Endodermal cell (in vitro differentiated cells): ENCODE measurements around the gene DOCK9. TPM values are rescaled to one million over a fixed set of nuclear protein-coding genes. Genes with fewer than 3 reads are reported as not detected.

Source experiments
- DNase-seq: peaks from one replicate; pipeline ENCODE4 v3.0.0-alpha.2; 2017
- H3K27ac ChIP-seq: 2 replicates; pipeline ENCODE4 v1.5.1; 2013; ENCODE audit warnings: mild to moderate bottlenecking, low read depth, low read length, moderate library complexity
- H3K27me3 ChIP-seq: 2 replicates; pipeline ENCODE4 v1.6.1; 2013; ENCODE audit warnings: mild to moderate bottlenecking, low read length, moderate library complexity; ENCODE audit not compliant: insufficient read depth, control insufficient read depth, poor library complexity, severe bottlenecking
- H3K36me3 ChIP-seq: 2 replicates; pipeline ENCODE4 v1.7.0; 2013; ENCODE audit warnings: mild to moderate bottlenecking, low read length, moderate library complexity; ENCODE audit not compliant: control insufficient read depth, insufficient read depth
- H3K4me1 ChIP-seq: one replicate; pipeline ENCODE4 v1.7.0; 2013; ENCODE audit warnings: low read length; ENCODE audit not compliant: control insufficient read depth, insufficient read depth
- H3K4me3 ChIP-seq: 2 replicates; pipeline ENCODE4 v1.5.1; 2013; ENCODE audit warnings: mild to moderate bottlenecking, low read length, moderate library complexity
- H3K9ac ChIP-seq: 2 replicates; pipeline ENCODE4 v1.6.1; 2013; ENCODE audit warnings: mild to moderate bottlenecking, low read length, moderate library complexity; ENCODE audit not compliant: poor library complexity, severe bottlenecking; ENCODE audit errors: extremely low read depth
- H3K9me3 ChIP-seq: 2 replicates; pipeline ENCODE4 v1.6.1; 2013; ENCODE audit warnings: mild to moderate bottlenecking, low read length, moderate library complexity; ENCODE audit not compliant: control insufficient read depth
- H3K27ac Mint-ChIP-seq: 2 replicates; pipeline ENCODE4 v1.8.0; 2020; ENCODE audit warnings: mixed read lengths
- H3K27me3 Mint-ChIP-seq: 2 replicates; pipeline ENCODE4 v1.8.0; 2021; ENCODE audit warnings: mild to moderate bottlenecking, mixed read lengths; ENCODE audit not compliant: insufficient read depth
- H3K36me3 Mint-ChIP-seq: 2 replicates; pipeline ENCODE4 v1.8.0; 2020; ENCODE audit warnings: low read depth, mixed read lengths
- H3K4me1 Mint-ChIP-seq: 2 replicates; pipeline ENCODE4 v1.8.0; 2020; ENCODE audit warnings: mixed read lengths
- H3K4me3 Mint-ChIP-seq: 2 replicates; pipeline ENCODE4 v1.8.0; 2020; ENCODE audit warnings: mild to moderate bottlenecking, moderate library complexity, mixed read lengths
- H3K9me3 Mint-ChIP-seq: 2 replicates; pipeline ENCODE4 v1.8.0; 2020; ENCODE audit warnings: mild to moderate bottlenecking, mixed read lengths
- WGBS, 2 experiments: methylation state at CpG; one replicate each; pipeline versions ENCODE4 v1.1.5 to v1.1.7; 2013; ENCODE audit warnings: missing lambda C conversion rate in 2 of 2, mixed read lengths in 1 of 2; ENCODE audit not compliant: insufficient coverage in 1 of 2, insufficient read length in 1 of 2; 5-methylcytosine and 5-hydroxymethylcytosine counted together
- total RNA-seq, 2 donors: library from RNA; stranded (reverse); fragmentation: NEBNext Ultra II Directional in 1 of 2; extraction: Animal tissue kit (Norgen Biotek cat#: 25700) in 1 of 2; gene quantifications; 2 replicates in 1 of 2; 3 replicates in 1 of 2; pipeline ENCODE4 v1.2.1, GENCODE V29; 2021
- TF ChIP-seq, protein P1 (sequence below): fragments of 200-600 bp; sonication (generic); conservative IDR thresholded peaks from 2 replicates; pipeline ENCODE4 v1.5.0; 2021; ENCODE audit warnings: antibody characterized with exemption, mild to moderate bottlenecking

Gene DOCK9
- total RNA-seq, 2 donors from 2014 or later = 15.6 to 22.5 TPM

DNA sequence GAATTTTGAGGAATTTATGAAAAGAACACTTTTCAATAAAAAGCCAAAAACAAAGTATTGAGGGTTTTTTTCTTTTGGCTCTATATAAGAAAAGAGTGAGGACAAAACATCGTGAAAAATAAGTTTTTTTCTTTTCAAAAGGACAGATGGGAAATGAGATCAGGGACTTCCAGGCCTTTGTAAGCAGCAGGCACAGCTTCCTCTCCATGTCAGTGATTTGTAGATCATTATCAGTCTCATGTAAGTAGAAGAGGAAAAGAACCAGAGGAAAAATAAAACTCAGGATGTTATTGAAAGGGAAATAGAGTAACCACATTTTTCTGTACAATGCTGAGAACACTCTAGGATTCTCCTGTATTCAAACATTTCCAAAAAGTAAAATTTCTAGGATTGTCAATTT is 29.9 kb downstream of the DOCK9 start:
- no peaks in the 10 kb centered on the region for H3K27me3 Mint-ChIP-seq
- TF ChIP-seq, protein P1, sequence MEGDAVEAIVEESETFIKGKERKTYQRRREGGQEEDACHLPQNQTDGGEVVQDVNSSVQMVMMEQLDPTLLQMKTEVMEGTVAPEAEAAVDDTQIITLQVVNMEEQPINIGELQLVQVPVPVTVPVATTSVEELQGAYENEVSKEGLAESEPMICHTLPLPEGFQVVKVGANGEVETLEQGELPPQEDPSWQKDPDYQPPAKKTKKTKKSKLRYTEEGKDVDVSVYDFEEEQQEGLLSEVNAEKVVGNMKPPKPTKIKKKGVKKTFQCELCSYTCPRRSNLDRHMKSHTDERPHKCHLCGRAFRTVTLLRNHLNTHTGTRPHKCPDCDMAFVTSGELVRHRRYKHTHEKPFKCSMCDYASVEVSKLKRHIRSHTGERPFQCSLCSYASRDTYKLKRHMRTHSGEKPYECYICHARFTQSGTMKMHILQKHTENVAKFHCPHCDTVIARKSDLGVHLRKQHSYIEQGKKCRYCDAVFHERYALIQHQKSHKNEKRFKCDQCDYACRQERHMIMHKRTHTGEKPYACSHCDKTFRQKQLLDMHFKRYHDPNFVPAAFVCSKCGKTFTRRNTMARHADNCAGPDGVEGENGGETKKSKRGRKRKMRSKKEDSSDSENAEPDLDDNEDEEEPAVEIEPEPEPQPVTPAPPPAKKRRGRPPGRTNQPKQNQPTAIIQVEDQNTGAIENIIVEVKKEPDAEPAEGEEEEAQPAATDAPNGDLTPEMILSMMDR = no peak
- no peaks in the 10 kb centered on the region for H3K36me3 Mint-ChIP-seq

DNA sequence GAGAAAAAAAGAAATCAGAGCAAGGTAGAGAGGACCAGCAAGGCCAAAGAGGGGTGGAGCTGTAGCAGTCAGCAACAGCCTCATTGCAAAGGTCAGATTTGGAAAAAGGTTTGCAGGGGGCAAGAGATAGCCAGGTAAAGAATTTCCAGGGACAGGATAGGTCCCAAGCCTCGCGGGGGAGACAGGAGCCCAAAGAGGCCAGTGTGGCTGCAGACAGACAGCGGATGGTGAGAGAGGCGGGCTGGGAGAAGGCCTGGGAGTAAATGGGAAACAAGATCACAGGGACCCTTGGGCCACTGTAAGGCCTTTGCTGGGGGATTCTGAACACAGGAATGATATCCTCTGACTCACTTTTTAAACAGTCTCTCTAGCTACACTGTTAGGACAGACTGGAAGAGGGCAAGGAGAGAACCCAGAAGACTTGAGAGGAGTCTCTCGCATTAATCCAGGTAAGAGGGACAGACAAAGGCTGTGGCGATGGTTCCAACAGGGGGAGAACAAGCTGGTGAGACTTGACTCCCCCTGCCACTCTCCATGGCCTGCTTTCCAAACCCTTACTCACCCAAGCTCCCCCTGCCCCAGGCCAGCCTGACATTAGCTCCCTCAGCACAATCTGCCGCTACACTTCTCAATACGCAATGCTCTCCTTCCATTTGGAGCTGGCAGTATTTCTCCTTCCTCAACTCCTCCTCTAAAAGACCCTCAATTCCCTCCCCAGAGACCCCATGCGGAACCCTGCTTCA is 31.8 kb downstream of the DOCK9 start:
- peaks cover 18% of the 10 kb centered on the region for H3K4me1 Mint-ChIP-seq
- no peak overlapping the region for H3K9ac ChIP-seq
- H3K4me1 ChIP-seq = peaks cover 6% of the 10 kb centered on the region
- no peak overlapping the region for H3K27ac ChIP-seq
- 87 to 94% methylated on average over 5 to 9 of the region's 9 CpGs for WGBS, 2 experiments
- H3K4me3 ChIP-seq = no peak overlapping the region
- TF ChIP-seq, protein P1 = no peak
- H3K27me3 ChIP-seq = no peaks in the 10 kb centered on the region
- H3K9me3 Mint-ChIP-seq = no peaks in the 10 kb centered on the region
- H3K36me3 ChIP-seq = no peaks in the 10 kb centered on the region
- no peaks in the 10 kb centered on the region for H3K36me3 Mint-ChIP-seq
- peak overlapping the region; percentile 50 for H3K27ac Mint-ChIP-seq
- DNase-seq = no peak
- H3K9me3 ChIP-seq = no peaks in the 10 kb centered on the region
- H3K27me3 Mint-ChIP-seq = no peaks in the 10 kb centered on the region
- no peak overlapping the region for H3K4me3 Mint-ChIP-seq

More for the DNA sequence above, 29.9 kb downstream of the DOCK9 start:
- peaks cover 6% of the 10 kb centered on the region for H3K4me1 ChIP-seq
- H3K36me3 ChIP-seq = no peaks in the 10 kb centered on the region
- H3K27me3 ChIP-seq = no peaks in the 10 kb centered on the region
- H3K4me3 Mint-ChIP-seq = no peak overlapping the region
- H3K9me3 Mint-ChIP-seq = no peaks in the 10 kb centered on the region
- WGBS, 2 experiments = 73 to 75% methylated on average over 1 of the region's 1 CpG
- H3K9ac ChIP-seq = no peak overlapping the region
- H3K27ac Mint-ChIP-seq = no peak overlapping the region
- no peak for DNase-seq
- H3K9me3 ChIP-seq = no peaks in the 10 kb centered on the region
- no peak overlapping the region for H3K27ac ChIP-seq
- peaks cover 20% of the 10 kb centered on the region for H3K4me1 Mint-ChIP-seq
- no peak overlapping the region for H3K4me3 ChIP-seq

DNA sequence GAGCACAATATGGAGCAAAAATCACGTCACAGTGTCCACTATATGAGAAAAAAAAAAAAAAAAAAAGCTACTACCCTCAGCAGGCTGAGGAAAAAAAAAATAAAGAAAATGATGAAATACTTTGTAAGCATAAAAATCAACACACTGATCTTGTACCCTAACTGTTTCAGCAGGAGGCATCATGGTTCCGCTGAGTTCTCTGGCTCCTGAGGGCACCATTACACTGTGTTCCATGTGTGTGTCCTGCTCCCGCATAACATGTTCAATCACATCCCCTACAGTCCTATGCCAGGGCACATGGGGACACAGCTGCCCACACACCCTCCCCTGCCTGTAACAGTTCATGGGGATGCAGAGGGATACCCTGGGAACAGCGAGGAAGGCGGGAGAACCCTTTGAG is 33.5 kb downstream of the DOCK9 start:
- Histone ChIP-seq H3K9me3 (no peaks in the 10 kb centered on the region), H3K36me3 (no peaks in the 10 kb centered on the region), H3K4me3 (no peak overlapping the region), H3K27ac (no peak overlapping the region), H3K9ac (no peak overlapping the region), H3K27me3 (no peaks in the 10 kb centered on the region), H3K4me1 (peaks cover 6% of the 10 kb centered on the region)
- no peak overlapping the region for H3K27ac Mint-ChIP-seq
- peaks cover 26% of the 10 kb centered on the region for H3K4me1 Mint-ChIP-seq
- H3K27me3 Mint-ChIP-seq = no peaks in the 10 kb centered on the region
- WGBS, 2 experiments = 83 to 96% methylated on average over 1 to 4 of the region's 5 CpGs
- TF ChIP-seq, protein P1 = no peak
- no peaks in the 10 kb centered on the region for H3K36me3 Mint-ChIP-seq
- DNase-seq = no peak
- no peaks in the 10 kb centered on the region for H3K9me3 Mint-ChIP-seq
- H3K4me3 Mint-ChIP-seq = no peak overlapping the region
